Gastroesophageal sphincter (tissue), 4 donors: ENCODE data around the gene DDIAS. TPM values are rescaled to one million over a fixed set of nuclear protein-coding genes. Genes with fewer than 3 reads are reported as not detected.

ENCODE experiments used
- ATAC-seq: fragments of 150-250 bp; one replicate; pipeline ENCODE4 v1.9.1; 2016; ENCODE audit warnings: mild to moderate bottlenecking, moderate library complexity
- H3K27ac ChIP-seq, 4 donors: fragments of 200-600 bp; sonication (generic) in 3 of 4; 1 replicate in 3 of 4; 2 replicates in 1 of 4; pipeline ENCODE4 v1.5.1; 2016 to 2019
- H3K27me3 ChIP-seq: fragments of 200-600 bp; sonication (generic); one replicate; pipeline ENCODE4 v1.5.1; 2019
- H3K36me3 ChIP-seq, 2 donors: fragments of 200-600 bp; sonication (generic); one replicate each; pipeline ENCODE4 v1.5.1; 2019; ENCODE audit warnings: control low read depth in 1 of 2
- H3K4me1 ChIP-seq, 3 donors: fragments of 200-600 bp; sonication (generic); 1 replicate in 2 of 3; 2 replicates in 1 of 3; pipeline ENCODE4 v1.5.1; 2016 to 2019; ENCODE audit warnings: control low read depth in 2 of 3
- H3K4me3 ChIP-seq, 2 donors: fragments of 200-600 bp; sonication (generic); one replicate each; pipeline ENCODE4 v1.5.1; 2019; ENCODE audit warnings: mild to moderate bottlenecking in 1 of 2, moderate library complexity in 1 of 2
- H3K9me3 ChIP-seq, 3 donors: fragments of 200-600 bp; sonication (generic); one replicate each; pipeline ENCODE4 v1.5.1; 2017 to 2019; ENCODE audit warnings: control low read depth in 2 of 3
- CTCF ChIP-seq, 4 experiments: fragments of 200-600 bp in 2 of 4; fragments of 450-650 bp in 2 of 4; sonication (generic) in 1 of 4; IDR thresholded peaks; one replicate each; pipeline ENCODE4 v1.5.1; 2017 to 2019; ENCODE audit warnings: antibody characterized with exemption in 4 of 4, mild to moderate bottlenecking in 2 of 4, moderate library complexity in 2 of 4
- EP300 ChIP-seq: sonication (generic); formaldehyde crosslinking; IDR thresholded peaks from one replicate; pipeline ENCODE4 v1.6.1; 2017; ENCODE audit warnings: antibody characterized with exemption, mild to moderate bottlenecking
- POLR2A ChIP-seq, 2 donors: fragments of 450-650 bp; IDR thresholded peaks; one replicate each; pipeline ENCODE4 v1.6.1; 2017; ENCODE audit warnings: antibody characterized with exemption in 2 of 2, mild to moderate bottlenecking in 2 of 2, moderate library complexity in 1 of 2
- POLR2AphosphoS5 ChIP-seq: sonication (generic); formaldehyde crosslinking; IDR thresholded peaks from one replicate; pipeline ENCODE4 v1.6.1; 2017; ENCODE audit warnings: antibody characterized with exemption
- WGBS, 2 donors: methylation state at CpG; one replicate each; pipeline ENCODE4 v1.1.5; 2018; ENCODE audit warnings: low coverage in 1 of 2; 5-methylcytosine and 5-hydroxymethylcytosine counted together
- total RNA-seq, 4 donors: library from RNA; depleted of rRNA; stranded (reverse); fragments of >200 nt; gene quantifications; one replicate each; pipeline ENCODE4 v1.1.0, GENCODE V29; 2016

The DDIAS gene
- total RNA-seq, 4 donors from 2014 or later: 0.31 to 2.3 (median 1.0) TPM

- H3K27me3 ChIP-seq: no peaks in the 10 kb centered on the region
- WGBS, 2 donors: 36% methylated on average over 1 of the region's 1 CpG; no CpG with 5 or more reads in 1 of the 2 donors
- TF ChIP-seq POLR2A (IDR thresholded peaks at IDR 0.05) (no peak), POLR2AphosphoS5 (no peak), EP300 (no peak), CTCF (IDR thresholded peaks at IDR 0.05) (no peak)
- H3K9me3 ChIP-seq: no peaks in the 10 kb centered on the region
- no peaks in the 10 kb centered on the region for H3K4me1 ChIP-seq
- H3K36me3 ChIP-seq: no peaks in the 10 kb centered on the region
- no peak for ATAC-seq
- H3K4me3 ChIP-seq: no peak overlapping the region
- H3K27ac ChIP-seq: no peak overlapping the region
Measured at GRCh38 chr11:82972103-82972502, 70.6 kb downstream of the DDIAS start.

- no peak for ATAC-seq
- Histone ChIP-seq H3K4me1 (no peaks in the 10 kb centered on the region), H3K27ac (no peak overlapping the region), H3K27me3 (no peaks in the 10 kb centered on the region), H3K9me3 (no peaks in the 10 kb centered on the region), H3K36me3 (no peaks in the 10 kb centered on the region), H3K4me3 (no peak overlapping the region)
- 81 to 95% methylated on average over 2 of the region's 2 CpGs for WGBS, 2 donors
- TF ChIP-seq CTCF (IDR thresholded peaks at IDR 0.05) (no peak), POLR2A (IDR thresholded peaks at IDR 0.05) (no peak), EP300 (no peak), POLR2AphosphoS5 (no peak)
Measured at GRCh38 chr11:82974135-82974534, 72.6 kb downstream of the DDIAS start.

GRCh38 chr11:82974851-82975250 is 73.3 kb downstream of the DDIAS start:
- Histone ChIP-seq H3K9me3 (no peaks in the 10 kb centered on the region), H3K36me3 (no peaks in the 10 kb centered on the region), H3K27ac (no peak overlapping the region), H3K4me1 (peaks cover 0 to 5% (median 3%) of the 10 kb centered on the region in 3 donors), H3K27me3 (no peaks in the 10 kb centered on the region), H3K4me3 (no peak overlapping the region)
- no peak for TF ChIP-seq EP300
- no peak for TF ChIP-seq POLR2A (IDR thresholded peaks at IDR 0.05)
- no peak for TF ChIP-seq CTCF (IDR thresholded peaks at IDR 0.05)
- no peak for TF ChIP-seq POLR2AphosphoS5
- ATAC-seq: no peak
- WGBS, 2 donors: 63 to 81% methylated on average over 2 of the region's 2 CpGs

GRCh38 chr11:82975882-82976281 is 74.3 kb downstream of the DDIAS start:
- no peak for TF ChIP-seq EP300
- no peak for TF ChIP-seq POLR2AphosphoS5
- no peak for TF ChIP-seq CTCF (IDR thresholded peaks at IDR 0.05)
- no peak for TF ChIP-seq POLR2A (IDR thresholded peaks at IDR 0.05)
- no peak for ATAC-seq
- peaks cover 0 to 13% (median 6%) of the 10 kb centered on the region in 3 donors for H3K4me1 ChIP-seq
- H3K9me3 ChIP-seq: no peaks in the 10 kb centered on the region
- no peaks in the 10 kb centered on the region for H3K27me3 ChIP-seq
- no peak overlapping the region for H3K27ac ChIP-seq
- no peak overlapping the region for H3K4me3 ChIP-seq
- peaks cover 0 to under 1% of the 10 kb centered on the region in 2 donors for H3K36me3 ChIP-seq

- Histone ChIP-seq H3K4me1 (peaks cover 0 to 13% (median 6%) of the 10 kb centered on the region in 3 donors), H3K36me3 (peaks cover 0 to 10% of the 10 kb centered on the region in 2 donors), H3K27ac (no peak overlapping the region), H3K27me3 (no peaks in the 10 kb centered on the region), H3K9me3 (no peaks in the 10 kb centered on the region), H3K4me3 (no peak overlapping the region)
- ATAC-seq: no peak
- no peak for TF ChIP-seq EP300
- TF ChIP-seq POLR2A (IDR thresholded peaks at IDR 0.05): no peak
- TF ChIP-seq POLR2AphosphoS5: no peak
- no peak for TF ChIP-seq CTCF (IDR thresholded peaks at IDR 0.05)
Measured at GRCh38 chr11:82976786-82977185, 75.2 kb downstream of the DDIAS start.
